ENCODE measurements around the gene CA5A.
"Not testable (repeated sequence)": the region's sequence is repeated elsewhere in the genome, so short reads cannot be mapped to it uniquely, and the experiment has no call there.

Gene CA5A

GRCh38 chr16:87888346-87888745 lies 48.0 kb downstream of the CA5A start:
- H4K12ac ChIP-seq (ENCODE audit: low read depth, low read length); H3K23ac ChIP-seq (ENCODE audit: low read length); H2AFZ ChIP-seq (ENCODE audit: insufficient read depth, low read length, poor library complexity); H2BK5ac ChIP-seq (ENCODE audit: low read depth, low read length, poor library complexity); DNase-seq; H3K9me3 ChIP-seq (ENCODE audit: insufficient read depth, low read depth, low read length); H4K91ac ChIP-seq (ENCODE audit: low read depth, low read length); H3K79me1 ChIP-seq (ENCODE audit: low read length); H2AK5ac ChIP-seq (ENCODE audit: low read length); H3K9ac ChIP-seq (ENCODE audit: low read length); H3K14ac ChIP-seq (ENCODE audit: low read length); H3K79me2 ChIP-seq (ENCODE audit: control insufficient read depth, insufficient read depth, low read length, poor library complexity); H4K8ac ChIP-seq (ENCODE audit: low read depth, low read length); H3K36me3 ChIP-seq (ENCODE audit: control insufficient read depth in 1 of 2, insufficient read depth in 2 of 2, low read length in 2 of 2); H2BK120ac ChIP-seq (ENCODE audit: insufficient read depth, low read length, poor library complexity); H3K4me1 ChIP-seq (ENCODE audit: control insufficient read depth in 1 of 2, insufficient read depth in 2 of 2, low read length in 2 of 2); H3K18ac ChIP-seq (ENCODE audit: low read length); H3K4ac ChIP-seq (ENCODE audit: low read depth, low read length); H2BK12ac ChIP-seq (ENCODE audit: low read length); H3K27ac ChIP-seq (ENCODE audit: low read depth, low read length); H3K4me3 ChIP-seq (ENCODE audit: low read depth, low read length); H3K27me3 ChIP-seq (ENCODE audit: insufficient read depth, low read length); H3K4me2 ChIP-seq (ENCODE audit: low read length): not testable (repeated sequence)
- no CpG with 5 or more reads among the region's 7 CpGs for WGBS (ENCODE audit: extremely low coverage, insufficient coverage, insufficient read length)

GRCh38 chr16:87887931-87888330 lies 48.4 kb downstream of the CA5A start:
- H3K4me1 ChIP-seq (ENCODE audit: control insufficient read depth in 1 of 2, insufficient read depth in 2 of 2, low read length in 2 of 2); H3K4ac ChIP-seq (ENCODE audit: low read depth, low read length); H2AK5ac ChIP-seq (ENCODE audit: low read length); H2BK120ac ChIP-seq (ENCODE audit: insufficient read depth, low read length, poor library complexity); H3K36me3 ChIP-seq (ENCODE audit: control insufficient read depth in 1 of 2, insufficient read depth in 2 of 2, low read length in 2 of 2); H4K12ac ChIP-seq (ENCODE audit: low read depth, low read length); DNase-seq; H4K91ac ChIP-seq (ENCODE audit: low read depth, low read length); H2AFZ ChIP-seq (ENCODE audit: insufficient read depth, low read length, poor library complexity); H3K27ac ChIP-seq (ENCODE audit: low read depth, low read length); H3K18ac ChIP-seq (ENCODE audit: low read length); H3K79me1 ChIP-seq (ENCODE audit: low read length); H3K14ac ChIP-seq (ENCODE audit: low read length); H4K8ac ChIP-seq (ENCODE audit: low read depth, low read length); H2BK12ac ChIP-seq (ENCODE audit: low read length); H2BK5ac ChIP-seq (ENCODE audit: low read depth, low read length, poor library complexity); H3K79me2 ChIP-seq (ENCODE audit: control insufficient read depth, insufficient read depth, low read length, poor library complexity); H3K9ac ChIP-seq (ENCODE audit: low read length); H3K9me3 ChIP-seq (ENCODE audit: insufficient read depth, low read depth, low read length); H3K23ac ChIP-seq (ENCODE audit: low read length); H3K4me3 ChIP-seq (ENCODE audit: low read depth, low read length); H3K27me3 ChIP-seq (ENCODE audit: insufficient read depth, low read length); H3K4me2 ChIP-seq (ENCODE audit: low read length): not testable (repeated sequence)
- WGBS (ENCODE audit: extremely low coverage, insufficient coverage, insufficient read length) = no CpG with 5 or more reads among the region's 8 CpGs

- not testable (repeated sequence) for H3K4me2 ChIP-seq (ENCODE audit: low read length); H3K23ac ChIP-seq (ENCODE audit: low read length); H3K18ac ChIP-seq (ENCODE audit: low read length); H4K12ac ChIP-seq (ENCODE audit: low read depth, low read length); H2AFZ ChIP-seq (ENCODE audit: insufficient read depth, low read length, poor library complexity); H2BK5ac ChIP-seq (ENCODE audit: low read depth, low read length, poor library complexity); H3K27ac ChIP-seq (ENCODE audit: low read depth, low read length); H3K14ac ChIP-seq (ENCODE audit: low read length); H3K9ac ChIP-seq (ENCODE audit: low read length); H2AK5ac ChIP-seq (ENCODE audit: low read length); H4K8ac ChIP-seq (ENCODE audit: low read depth, low read length); H3K36me3 ChIP-seq (ENCODE audit: control insufficient read depth in 1 of 2, insufficient read depth in 2 of 2, low read length in 2 of 2); H3K9me3 ChIP-seq (ENCODE audit: insufficient read depth, low read depth, low read length); H3K79me2 ChIP-seq (ENCODE audit: control insufficient read depth, insufficient read depth, low read length, poor library complexity); H3K4ac ChIP-seq (ENCODE audit: low read depth, low read length); DNase-seq; H3K4me3 ChIP-seq (ENCODE audit: low read depth, low read length); H2BK120ac ChIP-seq (ENCODE audit: insufficient read depth, low read length, poor library complexity); H3K4me1 ChIP-seq (ENCODE audit: control insufficient read depth in 1 of 2, insufficient read depth in 2 of 2, low read length in 2 of 2); H3K27me3 ChIP-seq (ENCODE audit: insufficient read depth, low read length); H4K91ac ChIP-seq (ENCODE audit: low read depth, low read length); H3K79me1 ChIP-seq (ENCODE audit: low read length); H2BK12ac ChIP-seq (ENCODE audit: low read length)
- WGBS (ENCODE audit: extremely low coverage, insufficient coverage, insufficient read length) = no CpG with 5 or more reads among the region's 8 CpGs
These were observed 50.9 kb downstream of the CA5A start for GRCh38 chr16:87885371-87885967.

GRCh38 chr16:87882436-87883019 lies 53.8 kb downstream of the CA5A start:
- Histone ChIP-seq H3K23ac (ENCODE audit: low read length) (no peak overlapping the region), H3K4me3 (ENCODE audit: low read depth, low read length) (no peak overlapping the region), H2BK12ac (ENCODE audit: low read length) (no peak overlapping the region), H3K9ac (ENCODE audit: low read length) (no peak overlapping the region), H4K91ac (ENCODE audit: low read depth, low read length) (no peak overlapping the region), H3K27ac (ENCODE audit: low read depth, low read length) (no peak overlapping the region), H3K36me3 (ENCODE audit: control insufficient read depth in 1 of 2, insufficient read depth in 2 of 2, low read length in 2 of 2) (no peaks in the 10 kb centered on the region), H3K79me1 (ENCODE audit: low read length) (no peaks in the 10 kb centered on the region), H4K8ac (ENCODE audit: low read depth, low read length) (no peak overlapping the region), H3K27me3 (ENCODE audit: insufficient read depth, low read length) (no peaks in the 10 kb centered on the region), H4K12ac (ENCODE audit: low read depth, low read length) (no peak overlapping the region), H2AK5ac (ENCODE audit: low read length) (no peak overlapping the region), H3K79me2 (ENCODE audit: control insufficient read depth, insufficient read depth, low read length, poor library complexity) (no peaks in the 10 kb centered on the region), H3K4me1 (ENCODE audit: control insufficient read depth in 1 of 2, insufficient read depth in 2 of 2, low read length in 2 of 2) (peaks cover 5 to 10% of the 10 kb centered on the region in 2 experiments), H2BK120ac (ENCODE audit: insufficient read depth, low read length, poor library complexity) (no peak overlapping the region), H3K4me2 (ENCODE audit: low read length) (no peak overlapping the region), H3K4ac (ENCODE audit: low read depth, low read length) (no peak overlapping the region), H3K9me3 (ENCODE audit: insufficient read depth, low read depth, low read length) (peaks cover 5% of the 10 kb centered on the region), H3K14ac (ENCODE audit: low read length) (no peak overlapping the region), H3K18ac (ENCODE audit: low read length) (no peak overlapping the region), H2BK5ac (ENCODE audit: low read depth, low read length, poor library complexity) (no peak overlapping the region), H2AFZ (ENCODE audit: insufficient read depth, low read length, poor library complexity) (no peak overlapping the region)
- WGBS (ENCODE audit: extremely low coverage, insufficient coverage, insufficient read length) = 100% methylated on average over 4 of the region's 29 CpGs
- no peak for DNase-seq
